Neural crest cell (in vitro differentiated cells): ENCODE measurements around the gene WNT1. TPM values are rescaled to one million over a fixed set of nuclear protein-coding genes. Genes with fewer than 3 reads are reported as not detected.

Experiments
- DNase-seq: peaks from one replicate; pipeline ENCODE4 v3.0.0; 2021; ENCODE audit warnings: low read depth, mixed read lengths, low spot score
- H3K27ac Mint-ChIP-seq: one replicate; pipeline ENCODE4 v1.8.0; 2021; ENCODE audit warnings: mild to moderate bottlenecking, mixed read lengths; ENCODE audit not compliant: unreplicated experiment
- H3K27me3 Mint-ChIP-seq: 2 replicates; pipeline ENCODE4 v1.8.0; 2021; ENCODE audit warnings: low read depth, mild to moderate bottlenecking, mixed read lengths
- H3K36me3 Mint-ChIP-seq: 2 replicates; pipeline ENCODE4 v1.8.0; 2021; ENCODE audit warnings: low read depth, mild to moderate bottlenecking, mixed read lengths
- H3K4me1 Mint-ChIP-seq: 2 replicates; pipeline ENCODE4 v1.8.0; 2021; ENCODE audit warnings: mixed read lengths
- H3K4me3 Mint-ChIP-seq: one replicate; pipeline ENCODE4 v1.8.0; 2021; ENCODE audit warnings: mild to moderate bottlenecking, mixed read lengths
- H3K9me3 Mint-ChIP-seq: 2 replicates; pipeline ENCODE4 v1.8.0; 2021; ENCODE audit warnings: mixed read lengths
- total RNA-seq: library from RNA; stranded (reverse); gene quantifications from 2 replicates; pipeline ENCODE4 v1.2.1, GENCODE V29; 2021
- TF ChIP-seq, protein P1 (sequence below): fragments of 200-600 bp; sonication (generic); conservative IDR thresholded peaks from 2 replicates; pipeline ENCODE4 v1.5.0; 2021; ENCODE audit warnings: antibody characterized with exemption, mild to moderate bottlenecking

WNT1 gene
- total RNA-seq, 1 donor from 2014 or later = 2.1 TPM

DNA sequence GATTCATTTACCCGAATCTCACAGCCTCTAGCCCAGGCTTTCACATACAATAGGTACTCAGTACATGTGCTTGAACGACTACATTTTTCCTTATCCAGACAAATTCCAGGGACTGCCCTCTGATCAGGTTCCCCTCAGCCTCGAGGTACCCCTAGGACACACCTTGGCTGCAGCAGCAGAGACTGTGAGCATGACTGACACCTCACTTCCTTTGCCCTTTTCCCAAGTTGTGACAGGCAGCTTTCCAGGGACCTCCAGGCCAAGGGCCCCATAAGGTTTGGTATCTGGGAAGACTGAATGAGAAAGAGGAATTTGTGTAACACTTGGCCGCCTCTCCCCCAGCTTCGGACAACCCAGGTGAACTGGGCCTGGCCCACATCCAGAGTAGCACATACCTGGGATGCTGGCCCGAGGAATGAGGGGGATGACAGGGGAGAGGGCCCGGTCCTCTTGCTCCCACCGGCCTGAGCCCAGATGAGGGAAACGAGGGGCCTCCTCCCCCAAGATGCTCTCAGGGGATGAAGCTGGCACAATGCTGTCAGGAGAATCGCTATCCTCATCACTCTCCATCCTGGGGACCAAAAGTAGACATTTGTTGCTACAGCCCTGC lies 50.6 kb downstream of the WNT1 start:
- Mint-ChIP-seq H3K4me3 (no peak overlapping the region), H3K36me3 (peaks cover 6% of the 10 kb centered on the region), H3K9me3 (no peaks in the 10 kb centered on the region), H3K27me3 (no peaks in the 10 kb centered on the region), H3K4me1 (no peaks in the 10 kb centered on the region), H3K27ac (no peak overlapping the region)
- TF ChIP-seq, protein P1, sequence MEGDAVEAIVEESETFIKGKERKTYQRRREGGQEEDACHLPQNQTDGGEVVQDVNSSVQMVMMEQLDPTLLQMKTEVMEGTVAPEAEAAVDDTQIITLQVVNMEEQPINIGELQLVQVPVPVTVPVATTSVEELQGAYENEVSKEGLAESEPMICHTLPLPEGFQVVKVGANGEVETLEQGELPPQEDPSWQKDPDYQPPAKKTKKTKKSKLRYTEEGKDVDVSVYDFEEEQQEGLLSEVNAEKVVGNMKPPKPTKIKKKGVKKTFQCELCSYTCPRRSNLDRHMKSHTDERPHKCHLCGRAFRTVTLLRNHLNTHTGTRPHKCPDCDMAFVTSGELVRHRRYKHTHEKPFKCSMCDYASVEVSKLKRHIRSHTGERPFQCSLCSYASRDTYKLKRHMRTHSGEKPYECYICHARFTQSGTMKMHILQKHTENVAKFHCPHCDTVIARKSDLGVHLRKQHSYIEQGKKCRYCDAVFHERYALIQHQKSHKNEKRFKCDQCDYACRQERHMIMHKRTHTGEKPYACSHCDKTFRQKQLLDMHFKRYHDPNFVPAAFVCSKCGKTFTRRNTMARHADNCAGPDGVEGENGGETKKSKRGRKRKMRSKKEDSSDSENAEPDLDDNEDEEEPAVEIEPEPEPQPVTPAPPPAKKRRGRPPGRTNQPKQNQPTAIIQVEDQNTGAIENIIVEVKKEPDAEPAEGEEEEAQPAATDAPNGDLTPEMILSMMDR = no peak
- no peak for DNase-seq

DNA sequence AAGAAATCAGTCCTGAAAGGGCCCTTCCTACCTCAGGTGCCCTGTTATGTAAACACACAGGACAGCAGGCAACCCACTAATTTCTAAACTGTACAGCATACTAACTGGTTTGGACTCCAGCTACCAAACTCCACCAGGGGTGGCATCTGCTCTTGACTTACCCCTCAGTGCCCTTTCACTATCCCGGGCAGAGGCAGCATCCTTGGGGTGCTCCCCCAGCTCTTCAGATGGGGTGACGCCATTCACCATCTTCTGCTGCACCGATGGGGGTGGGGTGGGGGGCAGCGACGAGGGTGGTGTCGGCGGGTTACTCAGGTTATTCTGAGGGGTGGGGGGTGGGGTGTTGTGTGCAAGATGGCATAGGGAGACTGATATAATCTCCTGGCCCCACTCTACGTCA lies 52.0 kb downstream of the WNT1 start:
- Mint-ChIP-seq H3K9me3 (no peaks in the 10 kb centered on the region), H3K4me3 (no peak overlapping the region), H3K27ac (peak overlapping the region; percentile 50), H3K4me1 (no peaks in the 10 kb centered on the region), H3K36me3 (peaks cover 6% of the 10 kb centered on the region), H3K27me3 (no peaks in the 10 kb centered on the region)
- TF ChIP-seq, protein P1 = no peak
- no peak for DNase-seq

DNA sequence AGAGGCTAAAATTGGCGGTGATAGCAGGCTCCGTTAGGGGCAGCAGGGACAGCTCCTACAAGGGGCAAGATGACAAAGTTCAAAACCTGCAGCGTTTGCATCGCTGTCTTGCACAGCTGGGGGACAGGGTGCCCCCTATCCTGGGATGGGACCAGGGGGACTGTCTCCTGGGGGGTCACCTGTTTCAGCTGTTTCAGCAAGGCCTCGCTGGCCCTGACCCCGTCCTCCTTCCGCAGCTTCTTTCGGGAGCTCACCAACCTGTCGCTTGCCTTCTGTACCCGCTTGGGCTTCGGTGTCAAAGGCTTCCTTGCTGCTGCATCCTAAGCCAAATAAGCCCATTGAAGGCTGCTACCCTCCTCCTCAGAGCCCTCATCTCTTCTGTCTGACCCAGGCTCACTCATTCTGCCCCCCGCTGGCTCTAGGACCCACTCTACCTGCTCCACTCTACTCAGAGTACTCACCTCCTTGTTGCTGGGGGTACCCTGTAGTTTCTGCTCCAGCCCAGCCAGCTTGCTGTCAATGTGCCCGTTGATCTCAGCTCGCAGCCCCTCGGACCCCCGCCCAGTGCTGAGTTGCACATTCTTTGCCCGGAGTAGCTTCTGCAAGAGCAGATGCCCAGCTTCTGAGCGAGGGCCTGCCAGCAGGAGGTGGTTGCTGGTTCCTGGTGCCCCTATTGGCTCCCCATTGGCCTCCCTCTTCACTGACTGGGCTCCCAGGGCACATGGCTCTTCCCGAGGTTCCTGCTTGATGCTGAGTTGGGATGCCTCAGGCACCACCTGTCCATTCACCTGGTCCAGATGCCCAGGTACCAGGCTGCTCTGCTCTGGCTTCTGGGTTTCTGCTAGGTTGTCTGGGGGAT lies 52.8 kb downstream of the WNT1 start:
- Mint-ChIP-seq H3K4me3 (no peak overlapping the region), H3K36me3 (peaks cover 6% of the 10 kb centered on the region), H3K4me1 (no peaks in the 10 kb centered on the region), H3K27me3 (no peaks in the 10 kb centered on the region), H3K9me3 (no peaks in the 10 kb centered on the region), H3K27ac (no peak overlapping the region)
- TF ChIP-seq, protein P1 = no peak
- DNase-seq = no peak

DNA sequence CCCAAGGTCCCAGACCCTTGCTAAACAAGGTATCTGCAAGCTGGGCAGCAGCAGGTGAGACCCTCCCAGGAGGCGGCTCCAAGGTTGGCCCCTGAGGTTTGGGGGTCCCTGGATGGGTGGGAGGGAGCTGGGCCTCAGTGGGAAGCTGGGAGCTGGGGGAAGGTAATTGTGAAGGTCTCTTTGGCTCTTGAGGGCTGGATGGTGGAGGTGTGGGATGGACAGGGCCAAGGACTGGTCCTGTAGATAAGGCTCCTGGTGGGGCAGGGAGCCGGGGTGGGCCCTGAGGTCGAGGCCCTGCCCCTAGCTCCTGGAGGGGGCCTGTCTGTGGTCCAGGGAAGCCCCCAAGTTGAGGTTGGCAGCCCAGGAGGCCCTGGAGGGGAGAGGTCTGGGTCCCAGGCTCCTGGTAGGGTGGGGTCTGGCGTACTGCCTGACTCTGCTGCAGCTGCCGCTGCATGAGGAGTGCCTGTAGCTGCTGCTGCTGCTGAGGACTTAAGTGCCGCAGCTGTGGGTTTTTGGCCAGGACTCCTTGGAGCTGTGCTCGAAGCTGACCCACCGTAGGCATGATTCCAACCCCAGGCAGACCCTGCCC lies 53.5 kb downstream of the WNT1 start:
- Mint-ChIP-seq H3K4me3 (no peak overlapping the region), H3K27me3 (no peaks in the 10 kb centered on the region), H3K36me3 (peaks cover 6% of the 10 kb centered on the region)

More for the DNA sequence above, 53.5 kb downstream of the WNT1 start:
- H3K27ac Mint-ChIP-seq = no peak overlapping the region
- H3K9me3 Mint-ChIP-seq = no peaks in the 10 kb centered on the region
- DNase-seq = no peak
- TF ChIP-seq, protein P1 = no peak
- H3K4me1 Mint-ChIP-seq = no peaks in the 10 kb centered on the region

Other genes with a start within 250 kb of the WNT1 start
- gene ADCY6, start 189.2 kb upstream of the WNT1 start, total RNA-seq = 79.5 and 81.0 TPM in 2 replicates
- gene CACNB3, start 159.8 kb upstream of the WNT1 start, total RNA-seq = 57.4 and 59.7 TPM in 2 replicates
- 119 and 124 TPM in 2 replicates for gene DDX23, start 126.2 kb upstream of the WNT1 start, total RNA-seq
- 4.2 and 6.1 TPM in 2 replicates for gene RND1, start 112.5 kb upstream of the WNT1 start, total RNA-seq
- gene FKBP11, start 52.8 kb upstream of the WNT1 start, total RNA-seq = 15.1 and 18.6 TPM in 2 replicates
- gene ARF3, start 20.8 kb upstream of the WNT1 start, total RNA-seq = 194 and 202 TPM in 2 replicates
- 1.3 and 1.8 TPM in 2 replicates for gene WNT10B, start 6.6 kb upstream of the WNT1 start, total RNA-seq
- gene DDN, start 21.1 kb downstream of the WNT1 start, total RNA-seq = 0.51 and 0.64 TPM in 2 replicates
- 58.5 and 61.9 TPM in 2 replicates for gene PRKAG1, start 40.5 kb downstream of the WNT1 start, total RNA-seq
- 99.8 and 107 TPM in 2 replicates for gene KMT2D, start 82.5 kb downstream of the WNT1 start, total RNA-seq
- 1.2 and 2.1 TPM in 2 replicates for gene RHEBL1, start 91.7 kb downstream of the WNT1 start, total RNA-seq
- gene DHH, start 116.5 kb downstream of the WNT1 start, total RNA-seq = 1.5 TPM in 2 replicates
- 101 TPM in 2 replicates for gene LMBR1L, start 132.5 kb downstream of the WNT1 start, total RNA-seq
- gene TUBA1B, start 153.1 kb downstream of the WNT1 start, total RNA-seq = 3,094 and 3,153 TPM in 2 replicates
- 1,729 and 1,742 TPM in 2 replicates for gene TUBA1A, start 210.8 kb downstream of the WNT1 start, total RNA-seq